Stimulated activated naive CD8-positive, alpha-beta T cell treated with anti-CD3 and anti-CD28 coated beads, Interleukin-15, Interleukin-2, amounts not matched to agents 100 ng/mL and 50 ng/mL, for 24 hours (primary cell): ENCODE results near the gene WDR33.
A peak's percentile ranks its signal among the peaks of the same experiment; 100 is the strongest.

ENCODE experiments used
- H3K27ac Mint-ChIP-seq: one replicate; pipeline ENCODE4 v1.8.0; 2021; ENCODE audit warnings: mild to moderate bottlenecking, mixed read lengths
- H3K27me3 Mint-ChIP-seq: one replicate; pipeline ENCODE4 v1.8.0; 2021; ENCODE audit warnings: mixed read lengths
- H3K36me3 Mint-ChIP-seq: one replicate; pipeline ENCODE4 v1.8.0; 2021; ENCODE audit warnings: low read depth, mixed read lengths
- H3K4me1 Mint-ChIP-seq: one replicate; pipeline ENCODE4 v1.8.0; 2021; ENCODE audit warnings: low read depth, mixed read lengths
- H3K4me3 Mint-ChIP-seq: one replicate; pipeline ENCODE4 v1.8.0; 2021; ENCODE audit warnings: mild to moderate bottlenecking, mixed read lengths
- H3K9me3 Mint-ChIP-seq: one replicate; pipeline ENCODE4 v1.8.0; 2021; ENCODE audit warnings: mixed read lengths

Gene WDR33

GRCh38 chr2:127733113-127733815 is 77.7 kb downstream of the WDR33 start:
- Mint-ChIP-seq H3K27ac (no peak overlapping the region), H3K4me1 (peaks cover 10% of the 10 kb centered on the region), H3K4me3 (no peak overlapping the region), H3K9me3 (no peaks in the 10 kb centered on the region), H3K27me3 (no peaks in the 10 kb centered on the region), H3K36me3 (peaks cover 31% of the 10 kb centered on the region)

- Mint-ChIP-seq H3K4me1 (peaks cover 9% of the 10 kb centered on the region), H3K27ac (no peak overlapping the region), H3K36me3 (peaks cover 60% of the 10 kb centered on the region), H3K27me3 (no peaks in the 10 kb centered on the region), H3K9me3 (no peaks in the 10 kb centered on the region), H3K4me3 (no peak overlapping the region)
Measured at GRCh38 chr2:127726158-127726880, 84.7 kb downstream of the WDR33 start.

- Mint-ChIP-seq H3K27me3 (no peaks in the 10 kb centered on the region), H3K36me3 (peaks cover 78% of the 10 kb centered on the region), H3K4me3 (no peak overlapping the region), H3K9me3 (no peaks in the 10 kb centered on the region), H3K4me1 (peaks cover 9% of the 10 kb centered on the region), H3K27ac (no peak overlapping the region)
Measured at GRCh38 chr2:127722807-127723206, 88.2 kb downstream of the WDR33 start.

- H3K4me1 Mint-ChIP-seq: peaks cover 9% of the 10 kb centered on the region
Measured at GRCh38 chr2:127721978-127722355, 89.0 kb downstream of the WDR33 start.

GRCh38 chr2:127721311-127721977 is 89.5 kb downstream of the WDR33 start:
- Mint-ChIP-seq H3K4me1 (peaks cover 9% of the 10 kb centered on the region), H3K9me3 (no peaks in the 10 kb centered on the region), H3K4me3 (no peak overlapping the region), H3K36me3 (peaks cover 76% of the 10 kb centered on the region), H3K27ac (peak overlapping the region; percentile 41), H3K27me3 (no peaks in the 10 kb centered on the region)

More at GRCh38 chr2:127721978-127722355, 89.0 kb downstream of the WDR33 start:
- Mint-ChIP-seq H3K27ac (peak overlapping the region; percentile 41), H3K4me3 (no peak overlapping the region), H3K36me3 (peaks cover 76% of the 10 kb centered on the region), H3K9me3 (no peaks in the 10 kb centered on the region), H3K27me3 (no peaks in the 10 kb centered on the region)

- H3K4me1 Mint-ChIP-seq: peaks cover 9% of the 10 kb centered on the region
- no peak overlapping the region for H3K27ac Mint-ChIP-seq
- H3K9me3 Mint-ChIP-seq: no peaks in the 10 kb centered on the region
- no peaks in the 10 kb centered on the region for H3K27me3 Mint-ChIP-seq
- no peak overlapping the region for H3K4me3 Mint-ChIP-seq
- peaks cover 72% of the 10 kb centered on the region for H3K36me3 Mint-ChIP-seq
Measured at GRCh38 chr2:127719301-127720218, 91.4 kb downstream of the WDR33 start.

GRCh38 chr2:127718271-127718670 is 92.7 kb downstream of the WDR33 start:
- H3K27me3 Mint-ChIP-seq: no peaks in the 10 kb centered on the region
- H3K4me1 Mint-ChIP-seq: peaks cover 9% of the 10 kb centered on the region
- H3K4me3 Mint-ChIP-seq: no peak overlapping the region
- peaks cover 66% of the 10 kb centered on the region for H3K36me3 Mint-ChIP-seq
- no peaks in the 10 kb centered on the region for H3K9me3 Mint-ChIP-seq
- no peak overlapping the region for H3K27ac Mint-ChIP-seq

- no peak overlapping the region for H3K4me3 Mint-ChIP-seq
- no peaks in the 10 kb centered on the region for H3K9me3 Mint-ChIP-seq
- H3K27ac Mint-ChIP-seq: no peak overlapping the region
- peaks cover 48% of the 10 kb centered on the region for H3K36me3 Mint-ChIP-seq
- H3K27me3 Mint-ChIP-seq: no peaks in the 10 kb centered on the region
- H3K4me1 Mint-ChIP-seq: no peaks in the 10 kb centered on the region
Measured at GRCh38 chr2:127715778-127716449, 95.1 kb downstream of the WDR33 start.

- no peaks in the 10 kb centered on the region for H3K4me1 Mint-ChIP-seq
Measured at GRCh38 chr2:127713562-127713961, 97.4 kb downstream of the WDR33 start.

GRCh38 chr2:127712999-127713398 is 98.0 kb downstream of the WDR33 start:
- Mint-ChIP-seq H3K27ac (peak overlapping the region; percentile 4), H3K36me3 (peaks cover 41% of the 10 kb centered on the region), H3K4me3 (no peak overlapping the region)

More at GRCh38 chr2:127713562-127713961, 97.4 kb downstream of the WDR33 start:
- no peaks in the 10 kb centered on the region for H3K27me3 Mint-ChIP-seq
- no peak overlapping the region for H3K27ac Mint-ChIP-seq
- no peak overlapping the region for H3K4me3 Mint-ChIP-seq
- no peaks in the 10 kb centered on the region for H3K9me3 Mint-ChIP-seq
- peaks cover 46% of the 10 kb centered on the region for H3K36me3 Mint-ChIP-seq

GRCh38 chr2:127709336-127709735 is 101.6 kb downstream of the WDR33 start:
- Mint-ChIP-seq H3K27ac (no peak overlapping the region), H3K9me3 (no peaks in the 10 kb centered on the region), H3K4me1 (peaks cover 11% of the 10 kb centered on the region), H3K4me3 (no peak overlapping the region), H3K36me3 (peaks cover 52% of the 10 kb centered on the region), H3K27me3 (no peaks in the 10 kb centered on the region)

More at GRCh38 chr2:127712999-127713398, 98.0 kb downstream of the WDR33 start:
- Mint-ChIP-seq H3K4me1 (no peaks in the 10 kb centered on the region), H3K9me3 (no peaks in the 10 kb centered on the region), H3K27me3 (no peaks in the 10 kb centered on the region)

- Mint-ChIP-seq H3K27ac (peak overlapping the region; percentile 26), H3K27me3 (no peaks in the 10 kb centered on the region), H3K9me3 (no peaks in the 10 kb centered on the region), H3K4me1 (peaks cover 23% of the 10 kb centered on the region), H3K36me3 (peaks cover 61% of the 10 kb centered on the region), H3K4me3 (no peak overlapping the region)
Measured at GRCh38 chr2:127707890-127708648, 102.9 kb downstream of the WDR33 start.

GRCh38 chr2:127706215-127706990 is 104.6 kb downstream of the WDR33 start:
- Mint-ChIP-seq H3K4me3 (no peak overlapping the region), H3K9me3 (no peaks in the 10 kb centered on the region), H3K27me3 (no peaks in the 10 kb centered on the region), H3K36me3 (peaks cover 69% of the 10 kb centered on the region), H3K4me1 (peaks cover 34% of the 10 kb centered on the region), H3K27ac (no peak overlapping the region)
